Esophagus squamous epithelium (tissue), 5 donors: ENCODE data around the gene CEACAM21. TPM values are rescaled to one million over a fixed set of nuclear protein-coding genes. Genes with fewer than 3 reads are reported as not detected.

Experiments used
- DNase-seq: peaks from one replicate; lab custom pipeline; 2025; lab: John Stamatoyannopoulos, UW
- H3K27ac ChIP-seq, 4 donors: fragments of 200-600 bp; sonication (generic); one replicate each; pipeline ENCODE4 v1.5.1; 2016 to 2019; ENCODE audit warnings: mild to moderate bottlenecking in 1 of 4
- H3K27me3 ChIP-seq, 4 donors: fragments of 200-600 bp; sonication (generic); 1 replicate in 3 of 4; 2 replicates in 1 of 4; pipeline versions ENCODE4 v1.5.1 to v1.6.0; 2017 to 2021; ENCODE audit warnings: antibody characterized with exemption in 1 of 4
- H3K36me3 ChIP-seq, 3 donors: fragments of 200-600 bp; sonication (generic); one replicate each; pipeline ENCODE4 v1.5.1; 2016 to 2019
- H3K4me1 ChIP-seq, 3 donors: fragments of 200-600 bp; sonication (generic); one replicate each; pipeline ENCODE4 v1.5.1; 2017 to 2019
- H3K4me3 ChIP-seq, 4 donors: fragments of 200-600 bp; sonication (generic); 1 replicate in 3 of 4; 2 replicates in 1 of 4; pipeline ENCODE4 v1.5.1; 2016 to 2019; ENCODE audit warnings: mild to moderate bottlenecking in 2 of 4, moderate library complexity in 1 of 4
- H3K9me3 ChIP-seq, 3 donors: fragments of 200-600 bp; sonication (generic); one replicate each; pipeline ENCODE4 v1.5.1; 2016 to 2019
- CTCF ChIP-seq, 6 experiments: fragments of 450-650 bp in 4 of 6; fragments of 200-600 bp in 2 of 6; sonication (generic) in 2 of 6; IDR thresholded peaks; one replicate each; pipeline ENCODE4 v1.5.1; 2016 to 2019; ENCODE audit warnings: antibody characterized with exemption in 6 of 6, mild to moderate bottlenecking in 4 of 6, moderate library complexity in 4 of 6
- POLR2A ChIP-seq, 4 donors: fragments of 450-650 bp; IDR thresholded peaks; one replicate each; pipeline ENCODE4 v1.6.1; 2017; ENCODE audit warnings: antibody characterized with exemption in 4 of 4, mild to moderate bottlenecking in 4 of 4, moderate library complexity in 3 of 4
- WGBS, 2 donors: methylation state at CpG; one replicate each; pipeline ENCODE4 v1.1.5; 2018; 5-methylcytosine and 5-hydroxymethylcytosine counted together
- intact Hi-C: fragments of 100-400 bp; cut with DNase I; formaldehyde crosslinking; loops from one replicate; pipeline ENCODE4 v1.15.0; 2022
- total RNA-seq, 4 donors: library from RNA; depleted of rRNA; stranded (reverse); fragments of >200 nt; gene quantifications; one replicate each; pipeline ENCODE4 v1.1.0, GENCODE V29; 2016
- donor health status: DM: yes; HTN: yes; CAD: no.

Gene CEACAM21
- total RNA-seq, 4 donors from 2014 or later, result 0.57 to 3.7 TPM; not detected in 2

GRCh38 chr19:41530761-41531301 is 45.1 kb upstream of the CEACAM21 start:
- intact Hi-C loops, result no loop called here
- no peaks in the 10 kb centered on the region for H3K36me3 ChIP-seq
- 39 to 44% methylated on average over 8 of the region's 8 CpGs for WGBS, 2 donors

GRCh38 chr19:41531438-41532311 is 44.3 kb upstream of the CEACAM21 start:
- peaks cover 0 to 17% (median 15%) of the 10 kb centered on the region in 3 donors for H3K4me1 ChIP-seq
- DNase-seq, result peak; percentile 43
- H3K9me3 ChIP-seq, result no peaks in the 10 kb centered on the region
- no peaks in the 10 kb centered on the region for H3K36me3 ChIP-seq
- H3K4me3 ChIP-seq, result peak overlapping the region in 2 of 4 donors; percentile 8 to 50
- intact Hi-C loops, result no loop called here
- peaks cover 0 to 37% (median 0%) of the 10 kb centered on the region in 4 donors for H3K27me3 ChIP-seq
- WGBS, 2 donors, result 13 to 20% methylated on average over 13 of the region's 13 CpGs
- TF ChIP-seq CTCF (IDR thresholded peaks at IDR 0.05) (no peak), POLR2A (IDR thresholded peaks at IDR 0.05) (peak in 3 of 4 donors; percentile 78 to 84 (median 84))
- H3K27ac ChIP-seq, result peak overlapping the region; percentile 49 to 86 (median 68)

More at GRCh38 chr19:41530761-41531301, 45.1 kb upstream of the CEACAM21 start:
- no peaks in the 10 kb centered on the region for H3K9me3 ChIP-seq
- peak overlapping the region; percentile 17 to 86 (median 68) for H3K27ac ChIP-seq
- peaks cover 0 to 17% (median 15%) of the 10 kb centered on the region in 3 donors for H3K4me1 ChIP-seq
- TF ChIP-seq POLR2A (IDR thresholded peaks at IDR 0.05), result no peak
- no peak for TF ChIP-seq CTCF (IDR thresholded peaks at IDR 0.05)
- no peak for DNase-seq
- H3K4me3 ChIP-seq, result peak overlapping the region in 1 of 4 donors; percentile 50
- peaks cover 0 to 45% (median 0%) of the 10 kb centered on the region in 4 donors for H3K27me3 ChIP-seq

GRCh38 chr19:41532526-41532925 is 43.4 kb upstream of the CEACAM21 start:
- intact Hi-C loops, result no loop called here
- no peaks in the 10 kb centered on the region for H3K36me3 ChIP-seq
- no peak for DNase-seq
- no peak for TF ChIP-seq CTCF (IDR thresholded peaks at IDR 0.05)
- H3K27ac ChIP-seq, result no peak overlapping the region
- H3K27me3 ChIP-seq, result peaks cover 0 to 42% (median 0%) of the 10 kb centered on the region in 4 donors
- no peaks in the 10 kb centered on the region for H3K9me3 ChIP-seq
- no peak overlapping the region for H3K4me3 ChIP-seq
- H3K4me1 ChIP-seq, result peaks cover 0 to 17% (median 15%) of the 10 kb centered on the region in 3 donors

- H3K27me3 ChIP-seq, result peaks cover 0 to 42% (median 0%) of the 10 kb centered on the region in 4 donors
- no peak for DNase-seq
- no peak overlapping the region for H3K27ac ChIP-seq
- H3K4me3 ChIP-seq, result no peak overlapping the region
- H3K9me3 ChIP-seq, result no peaks in the 10 kb centered on the region
- intact Hi-C loops, result no loop called here
- H3K36me3 ChIP-seq, result no peaks in the 10 kb centered on the region
- whole genome bisulfite sequencing, 2 donors, result 17 to 29% methylated on average over 1 of the region's 1 CpG
- peaks cover 0 to 17% (median 15%) of the 10 kb centered on the region in 3 donors for H3K4me1 ChIP-seq
- TF ChIP-seq POLR2A (IDR thresholded peaks at IDR 0.05) (no peak), CTCF (IDR thresholded peaks at IDR 0.05) (no peak)
These were observed 42.2 kb upstream of the CEACAM21 start for GRCh38 chr19:41533671-41534215.
